Measurements from ENCODE around the gene SLC4A1. TPM values are rescaled to one million over a fixed set of nuclear protein-coding genes. Genes with fewer than 3 reads are reported as not detected.

SLC4A1 gene
- total RNA-seq, 1 experiment from 2014 or later: not detected

DNA sequence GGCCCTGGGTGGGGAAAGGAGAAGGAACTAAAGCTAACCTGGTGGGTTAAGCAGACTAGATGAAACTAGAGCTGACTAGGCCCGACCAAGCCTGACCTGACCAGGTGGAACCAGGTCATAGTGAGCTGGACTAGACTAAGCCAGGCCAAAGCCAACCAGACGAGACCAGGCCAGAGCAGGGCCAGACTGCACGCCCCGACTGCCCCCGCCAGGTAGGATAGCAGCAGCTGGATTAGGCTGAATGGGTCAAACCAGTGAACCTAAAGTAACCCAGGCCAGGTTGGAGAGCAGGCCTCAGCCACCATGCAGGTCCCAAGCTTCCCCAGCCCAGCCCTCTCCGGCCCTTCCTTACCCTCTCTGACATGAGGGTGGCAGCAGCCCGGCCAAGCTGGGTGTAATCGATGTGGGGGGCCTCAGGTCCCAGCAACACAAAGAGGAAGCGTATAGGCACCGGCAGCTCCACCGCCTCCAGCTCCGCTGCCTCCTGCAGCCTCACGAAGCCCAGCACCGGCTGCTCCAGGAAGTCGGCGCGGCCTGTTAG lies 9.1 kb downstream of the SLC4A1 start:
- Mint-ChIP-seq H3K4me1 (no peaks in the 10 kb centered on the region), H3K27ac (no peak overlapping the region), H3K9me3 (no peaks in the 10 kb centered on the region), H3K4me3 (no peak overlapping the region), H3K36me3 (no peaks in the 10 kb centered on the region), H3K27me3 (ENCODE audit: low read depth) (no peaks in the 10 kb centered on the region; the same call in 1 of the 2 replicates)
- POLR2A ChIA-PET: interaction anchor here (0.5 to 0.8 kb wide), 2 partner anchors 17 to 57 kb away, joined by 9 to 11 read pairs; no protein-coding TSS in a partner anchor
- TF ChIP-seq, protein P1, sequence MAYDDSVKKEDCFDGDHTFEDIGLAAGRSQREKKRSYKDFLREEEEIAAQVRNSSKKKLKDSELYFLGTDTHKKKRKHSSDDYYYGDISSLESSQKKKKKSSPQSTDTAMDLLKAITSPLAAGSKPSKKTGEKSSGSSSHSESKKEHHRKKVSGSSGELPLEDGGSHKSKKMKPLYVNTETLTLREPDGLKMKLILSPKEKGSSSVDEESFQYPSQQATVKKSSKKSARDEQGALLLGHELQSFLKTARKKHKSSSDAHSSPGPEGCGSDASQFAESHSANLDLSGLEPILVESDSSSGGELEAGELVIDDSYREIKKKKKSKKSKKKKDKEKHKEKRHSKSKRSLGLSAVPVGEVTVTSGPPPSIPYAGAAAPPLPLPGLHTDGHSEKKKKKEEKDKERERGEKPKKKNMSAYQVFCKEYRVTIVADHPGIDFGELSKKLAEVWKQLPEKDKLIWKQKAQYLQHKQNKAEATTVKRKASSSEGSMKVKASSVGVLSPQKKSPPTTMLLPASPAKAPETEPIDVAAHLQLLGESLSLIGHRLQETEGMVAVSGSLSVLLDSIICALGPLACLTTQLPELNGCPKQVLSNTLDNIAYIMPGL (CRISPR knock-in tag; IDR thresholded peaks at IDR 0.05): no peak
- TF ChIP-seq FOXP1 (CRISPR knock-in tag; IDR thresholded peaks at IDR 0.05; ENCODE audit: borderline replicate concordance): 0 out of 2 replicates have a peak, but pooled peaks have one; percentile 11
- CTCF ChIA-PET: interaction anchor here (0.6 to 1.8 kb wide), 5 partner anchors 21 to 129 kb away, joined by 3 to 8 read pairs (median 3); partner anchors contain the start of gene RUNDC3A
- DNase-seq (ENCODE audit: low spot score) (no peak), ATAC-seq (no peak)

DNA sequence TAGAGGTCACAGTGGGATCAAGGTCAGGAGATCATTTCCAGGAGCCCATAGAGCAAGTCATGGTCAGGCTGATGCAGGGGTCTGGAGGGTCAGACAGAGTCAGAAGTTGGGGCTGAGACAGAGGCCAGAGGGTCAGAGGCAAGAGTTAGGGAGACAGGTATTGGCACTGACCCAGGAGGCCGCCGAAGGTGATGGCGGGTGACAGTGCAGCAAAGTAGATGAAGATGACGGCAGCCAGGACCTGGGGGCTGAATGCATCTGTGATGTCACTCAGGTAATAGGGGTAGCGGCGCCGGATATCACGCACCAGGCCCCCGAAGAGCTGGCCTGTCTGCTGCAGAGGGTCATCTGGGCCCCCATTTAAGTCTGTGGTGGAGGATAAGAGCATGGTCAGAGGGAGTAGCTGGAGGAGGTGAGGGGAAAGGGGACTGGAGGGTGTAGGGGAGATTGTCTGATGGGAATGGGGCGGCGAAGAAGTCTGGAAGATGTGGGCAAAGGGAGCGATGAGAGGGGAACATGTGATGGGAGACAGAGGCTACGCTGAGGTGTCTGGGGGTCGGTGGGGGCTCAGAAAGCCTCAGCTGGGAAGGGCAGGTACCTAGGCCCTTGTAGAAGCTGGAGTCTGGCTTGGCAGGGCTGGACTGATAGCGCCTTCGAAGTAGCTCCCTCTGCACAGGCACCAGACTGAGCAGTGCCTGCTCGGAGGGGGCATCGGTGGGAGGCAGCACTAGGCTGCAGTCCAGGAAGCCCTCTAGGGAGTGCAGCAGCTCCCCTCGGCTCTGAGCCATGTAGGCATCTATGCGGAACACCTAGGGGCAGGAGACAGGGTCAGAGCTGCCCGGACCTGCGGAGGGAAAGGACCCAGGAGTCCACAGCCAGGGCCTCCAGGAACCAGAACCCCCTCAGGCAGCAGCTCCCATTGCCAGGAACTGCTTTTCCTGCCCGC lies 9.8 kb downstream of the SLC4A1 start:
- ChIA-PET CTCF (interaction anchor here (0.6 to 1.8 kb wide), 5 partner anchors 21 to 130 kb away, joined by 3 to 8 read pairs (median 3); partner anchors contain the start of gene RUNDC3A), POLR2A (interaction anchor here (0.5 kb wide), 2 partner anchors 16 to 87 kb away, joined by 3 to 9 read pairs; no protein-coding TSS in a partner anchor)
- Mint-ChIP-seq H3K36me3 (no peaks in the 10 kb centered on the region), H3K27ac (0 out of 2 replicates have a peak overlapping the region, but pooled peaks have one; percentile 25), H3K9me3 (no peaks in the 10 kb centered on the region), H3K4me3 (no peak overlapping the region), H3K27me3 (ENCODE audit: low read depth) (no peaks in the 10 kb centered on the region; the same call in 1 of the 2 replicates), H3K4me1 (no peaks in the 10 kb centered on the region)
- TF ChIP-seq SP1 (CRISPR knock-in tag; conservative IDR thresholded peaks at IDR 0.05) (no peak), TCF7 (CRISPR knock-in tag; IDR thresholded peaks at IDR 0.05; ENCODE audit: low read depth) (no peak), ZNF232 (CRISPR knock-in tag; IDR thresholded peaks at IDR 0.05) (no peak)
- no peak for DNase-seq (ENCODE audit: low spot score)
- ATAC-seq: no peak

DNA sequence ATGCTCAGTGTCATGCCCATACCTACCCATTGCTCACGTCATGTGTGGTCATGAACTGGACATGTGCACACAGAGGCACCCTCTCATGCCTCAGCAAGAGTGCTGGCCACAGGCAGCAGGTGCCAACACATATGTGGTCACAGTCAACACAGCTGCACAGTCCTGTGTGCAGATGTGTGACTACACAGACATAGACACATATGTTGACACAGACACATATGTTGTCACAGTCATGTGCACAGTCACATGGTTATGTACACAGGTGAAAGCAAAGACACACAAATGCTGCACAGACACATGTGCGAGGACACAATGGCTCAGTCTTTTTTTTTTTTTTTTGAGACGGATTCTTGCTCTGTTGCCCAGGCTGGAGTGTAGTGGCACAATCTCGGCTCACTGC lies 11.3 kb downstream of the SLC4A1 start:
- Mint-ChIP-seq H3K27me3 (ENCODE audit: low read depth) (no peaks in the 10 kb centered on the region; the same call in 1 of the 2 replicates), H3K27ac (no peak overlapping the region), H3K4me3 (no peak overlapping the region), H3K4me1 (no peaks in the 10 kb centered on the region), H3K9me3 (no peaks in the 10 kb centered on the region), H3K36me3 (no peaks in the 10 kb centered on the region)
- no peak for ATAC-seq
- DNase-seq (ENCODE audit: low spot score): no peak
- TF ChIP-seq GTF2I (CRISPR knock-in tag; conservative IDR thresholded peaks at IDR 0.05) (no peak), ZNF396 (CRISPR knock-in tag; IDR thresholded peaks at IDR 0.05; ENCODE audit: borderline replicate concordance) (no peak)
- POLR2A ChIA-PET: no interaction called here
- CTCF ChIA-PET: interaction anchor here (0.6 kb wide), 1 partner anchor 36 kb away, joined by 3 read pairs; no protein-coding TSS in a partner anchor

DNA sequence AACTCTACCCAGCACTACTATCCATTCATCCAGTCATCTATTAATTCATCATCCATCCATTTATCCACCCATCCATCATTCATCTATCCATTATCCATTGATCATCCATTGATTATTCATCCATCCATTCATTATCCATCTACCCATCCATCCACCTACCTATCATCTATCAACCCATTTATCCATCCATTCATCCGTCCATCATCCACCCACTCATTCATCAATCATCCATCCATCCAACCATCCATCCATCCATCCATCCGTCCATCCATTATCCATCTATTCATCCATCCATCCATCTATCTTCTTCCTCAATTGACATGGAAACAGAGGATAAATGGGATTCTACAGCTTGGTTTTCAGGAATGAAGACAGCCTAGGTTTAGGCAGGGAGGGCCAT lies 12.0 kb downstream of the SLC4A1 start:
- Mint-ChIP-seq H3K27me3 (ENCODE audit: low read depth) (no peaks in the 10 kb centered on the region; the same call in 1 of the 2 replicates), H3K9me3 (no peaks in the 10 kb centered on the region), H3K27ac (no peak overlapping the region), H3K4me3 (no peak overlapping the region), H3K4me1 (no peaks in the 10 kb centered on the region), H3K36me3 (no peaks in the 10 kb centered on the region)
- ChIA-PET CTCF (interaction anchor here (0.6 kb wide), 1 partner anchor 36 kb away, joined by 3 read pairs; no protein-coding TSS in a partner anchor), POLR2A (interaction anchor here (0.7 to 1.1 kb wide), 2 partner anchors 24 to 49 kb away, joined by 3 read pairs; no protein-coding TSS in a partner anchor)
- ATAC-seq: no peak
- no peak for DNase-seq (ENCODE audit: low spot score)
- TF ChIP-seq MXD4 (CRISPR knock-in tag; IDR thresholded peaks at IDR 0.05; ENCODE audit: borderline replicate concordance): no peak
- TF ChIP-seq, protein P2, sequence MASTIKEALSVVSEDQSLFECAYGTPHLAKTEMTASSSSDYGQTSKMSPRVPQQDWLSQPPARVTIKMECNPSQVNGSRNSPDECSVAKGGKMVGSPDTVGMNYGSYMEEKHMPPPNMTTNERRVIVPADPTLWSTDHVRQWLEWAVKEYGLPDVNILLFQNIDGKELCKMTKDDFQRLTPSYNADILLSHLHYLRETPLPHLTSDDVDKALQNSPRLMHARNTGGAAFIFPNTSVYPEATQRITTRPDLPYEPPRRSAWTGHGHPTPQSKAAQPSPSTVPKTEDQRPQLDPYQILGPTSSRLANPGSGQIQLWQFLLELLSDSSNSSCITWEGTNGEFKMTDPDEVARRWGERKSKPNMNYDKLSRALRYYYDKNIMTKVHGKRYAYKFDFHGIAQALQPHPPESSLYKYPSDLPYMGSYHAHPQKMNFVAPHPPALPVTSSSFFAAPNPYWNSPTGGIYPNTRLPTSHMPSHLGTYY (CRISPR knock-in tag; IDR thresholded peaks at IDR 0.05): no peak
- TF ChIP-seq ZNF317 (CRISPR knock-in tag; IDR thresholded peaks at IDR 0.05; ENCODE audit: borderline replicate concordance, low read depth): no peak
- TF ChIP-seq FOXP1 (CRISPR knock-in tag; IDR thresholded peaks at IDR 0.05; ENCODE audit: borderline replicate concordance): no peak
- TF ChIP-seq, protein P1 (CRISPR knock-in tag; IDR thresholded peaks at IDR 0.05): no peak
- TF ChIP-seq, protein P3, sequence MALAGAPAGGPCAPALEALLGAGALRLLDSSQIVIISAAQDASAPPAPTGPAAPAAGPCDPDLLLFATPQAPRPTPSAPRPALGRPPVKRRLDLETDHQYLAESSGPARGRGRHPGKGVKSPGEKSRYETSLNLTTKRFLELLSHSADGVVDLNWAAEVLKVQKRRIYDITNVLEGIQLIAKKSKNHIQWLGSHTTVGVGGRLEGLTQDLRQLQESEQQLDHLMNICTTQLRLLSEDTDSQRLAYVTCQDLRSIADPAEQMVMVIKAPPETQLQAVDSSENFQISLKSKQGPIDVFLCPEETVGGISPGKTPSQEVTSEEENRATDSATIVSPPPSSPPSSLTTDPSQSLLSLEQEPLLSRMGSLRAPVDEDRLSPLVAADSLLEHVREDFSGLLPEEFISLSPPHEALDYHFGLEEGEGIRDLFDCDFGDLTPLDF (CRISPR knock-in tag; IDR thresholded peaks at IDR 0.05): no peak
- TF ChIP-seq, protein P4, sequence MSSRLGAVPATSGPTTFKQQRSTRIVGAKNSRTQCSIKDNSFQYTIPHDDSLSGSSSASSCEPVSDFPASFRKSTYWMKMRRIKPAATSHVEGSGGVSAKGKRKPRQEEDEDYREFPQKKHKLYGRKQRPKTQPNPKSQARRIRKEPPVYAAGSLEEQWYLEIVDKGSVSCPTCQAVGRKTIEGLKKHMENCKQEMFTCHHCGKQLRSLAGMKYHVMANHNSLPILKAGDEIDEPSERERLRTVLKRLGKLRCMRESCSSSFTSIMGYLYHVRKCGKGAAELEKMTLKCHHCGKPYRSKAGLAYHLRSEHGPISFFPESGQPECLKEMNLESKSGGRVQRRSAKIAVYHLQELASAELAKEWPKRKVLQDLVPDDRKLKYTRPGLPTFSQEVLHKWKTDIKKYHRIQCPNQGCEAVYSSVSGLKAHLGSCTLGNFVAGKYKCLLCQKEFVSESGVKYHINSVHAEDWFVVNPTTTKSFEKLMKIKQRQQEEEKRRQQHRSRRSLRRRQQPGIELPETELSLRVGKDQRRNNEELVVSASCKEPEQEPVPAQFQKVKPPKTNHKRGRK (CRISPR knock-in tag; IDR thresholded peaks at IDR 0.05; ENCODE audit: borderline replicate concordance): no peak
- no peak for TF ChIP-seq ETV6 (CRISPR knock-in tag; IDR thresholded peaks at IDR 0.05)
- no peak for TF ChIP-seq OVOL2 (CRISPR knock-in tag; IDR thresholded peaks at IDR 0.05; ENCODE audit: borderline replicate concordance)
- TF ChIP-seq ZNF232 (CRISPR knock-in tag; IDR thresholded peaks at IDR 0.05): no peak
- no peak for TF ChIP-seq FOXK1 (CRISPR knock-in tag; IDR thresholded peaks at IDR 0.05)
- no peak for TF ChIP-seq ZBTB21 (CRISPR knock-in tag; IDR thresholded peaks at IDR 0.05; ENCODE audit: borderline replicate concordance)
